Esophagus muscularis mucosa (tissue), 4 donors: ENCODE results near the gene ELMO3. TPM values are rescaled to one million over a fixed set of nuclear protein-coding genes. Genes with fewer than 3 reads are reported as not detected.
A peak's percentile ranks its signal among the peaks of the same experiment; 100 is the strongest.

ENCODE experiments used
- DNase-seq: peaks from one replicate; pipeline ENCODE4 v3.0.0-alpha.2; 2017; ENCODE audit errors: extremely low spot score
- H3K27ac ChIP-seq, 4 donors: fragments of 200-600 bp; sonication (generic); replicated peaks in 1 of 4; 1 replicate in 3 of 4; 2 replicates in 1 of 4; pipeline ENCODE4 v1.5.1; 2016 to 2019; ENCODE audit warnings: mild to moderate bottlenecking in 1 of 4
- H3K27me3 ChIP-seq, 4 donors: fragments of 200-600 bp; sonication (generic); one replicate each; pipeline versions ENCODE4 v1.5.1 to v1.6.0; 2016 to 2019
- H3K36me3 ChIP-seq, 4 donors: fragments of 200-600 bp; sonication (generic); one replicate each; pipeline ENCODE4 v1.5.1; 2016 to 2019
- H3K4me1 ChIP-seq, 4 donors: fragments of 200-600 bp; sonication (generic); one replicate each; pipeline ENCODE4 v1.5.1; 2016 to 2019
- H3K4me3 ChIP-seq, 4 donors: fragments of 200-600 bp; sonication (generic); 1 replicate in 2 of 4; 2 replicates in 2 of 4; pipeline ENCODE4 v1.5.1; 2016 to 2019; ENCODE audit warnings: mild to moderate bottlenecking in 4 of 4, moderate library complexity in 1 of 4
- H3K9me3 ChIP-seq, 4 donors: fragments of 200-600 bp; sonication (generic); 1 replicate in 3 of 4; 2 replicates in 1 of 4; pipeline ENCODE4 v1.5.1; 2016 to 2019
- EP300 ChIP-seq: sonication (generic); formaldehyde crosslinking; IDR thresholded peaks from one replicate; pipeline ENCODE4 v1.6.1; 2017; ENCODE audit warnings: antibody characterized with exemption
- POLR2A ChIP-seq: fragments of 450-650 bp; IDR thresholded peaks from one replicate; pipeline ENCODE4 v1.6.1; 2017; ENCODE audit warnings: antibody characterized with exemption, moderate library complexity, mild to moderate bottlenecking, low read depth
- POLR2AphosphoS5 ChIP-seq, 2 donors: sonication (generic); formaldehyde crosslinking; IDR thresholded peaks; one replicate each; pipeline ENCODE4 v1.6.1; 2017; ENCODE audit warnings: antibody characterized with exemption in 2 of 2
- WGBS: methylation state at CpG from one replicate; pipeline ENCODE4 v1.1.5; 2018; 5-methylcytosine and 5-hydroxymethylcytosine counted together
- intact Hi-C: fragments of 100-400 bp; cut with DNase I; formaldehyde crosslinking; loops from one replicate; pipeline ENCODE4 v1.15.1; 2023
- total RNA-seq, 4 donors: library from RNA; depleted of rRNA; stranded (reverse); fragments of >200 nt; gene quantifications; one replicate each; pipeline versions ENCODE4 v1.1.0 to v1.2.1, GENCODE V29; 2016
- TF ChIP-seq, protein P1 (sequence below), 3 experiments: fragments of 200-600 bp in 2 of 3; fragments of 450-650 bp in 1 of 3; sonication (generic) in 2 of 3; IDR thresholded peaks; one replicate each; pipeline ENCODE4 v1.5.1; 2017 to 2019; ENCODE audit warnings: antibody characterized with exemption in 3 of 3, mild to moderate bottlenecking in 2 of 3, moderate library complexity in 1 of 3

ELMO3 gene
- total RNA-seq, 4 donors from 2014 or later: 0.33 to 0.83 (median 0.60) TPM

DNA sequence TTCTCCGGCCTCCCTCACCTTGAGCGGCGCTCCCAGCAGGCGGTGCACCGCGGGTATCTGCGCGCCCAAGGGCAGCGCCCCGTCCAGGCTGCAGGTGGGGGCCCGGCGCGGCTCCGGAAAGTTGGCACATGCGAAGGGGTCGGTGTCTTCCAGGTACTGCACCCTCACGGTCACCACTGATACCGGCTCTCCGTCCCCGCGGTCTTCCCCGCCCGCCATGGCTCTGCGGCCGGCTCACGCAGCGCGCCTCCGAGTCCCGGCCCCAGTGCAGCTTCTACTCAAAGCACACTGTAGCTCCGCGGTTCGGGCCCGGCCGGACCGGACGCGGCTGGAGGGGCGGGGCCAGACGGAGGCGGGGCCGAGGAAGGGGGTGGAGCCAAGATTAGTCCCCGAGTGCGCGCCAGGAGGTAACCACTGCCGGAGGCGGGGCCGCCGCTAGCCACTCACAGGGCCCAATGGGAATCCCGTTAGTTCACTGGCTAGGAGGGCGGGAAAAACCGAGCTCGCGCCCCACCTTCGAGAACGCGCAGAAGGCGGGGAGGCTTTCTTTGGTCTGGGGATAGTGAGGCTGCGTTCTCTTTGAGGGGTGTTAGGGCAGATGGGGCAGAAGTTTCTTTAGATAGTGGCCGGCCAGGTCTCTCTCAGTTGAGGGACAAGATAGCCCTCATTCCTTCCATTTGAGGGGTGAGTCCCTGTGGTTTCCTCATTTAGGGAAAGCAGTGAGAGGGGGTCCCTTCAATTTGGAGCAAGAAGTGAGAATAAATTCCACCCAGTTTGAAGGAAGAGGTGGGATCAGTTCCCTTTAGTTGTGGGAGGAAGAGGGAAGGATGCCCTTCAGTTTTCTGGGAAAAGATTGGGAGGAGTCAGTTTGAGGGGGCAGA lies 48.5 kb downstream of the ELMO3 start, which contains the start of gene FHOD1:
FHOD1 (minus strand) TSS at position 290 of the 881 bp plus-strand sequence; CDS start at position 219, 71 bp downstream.
- peaks cover 0 to 39% (median 7%) of the 10 kb centered on the region in 4 donors for H3K27me3 ChIP-seq
- H3K27ac ChIP-seq: peak within 1 kb of the TSS; percentile 81 to 88 (median 84)
- peaks cover 56 to 69% (median 63%) of the 10 kb centered on the region in 4 donors for H3K4me1 ChIP-seq
- peak; percentile 99 for DNase-seq
- intact Hi-C loops: no loop called here
- H3K36me3 ChIP-seq: no peaks in the 10 kb centered on the region
- peak within 1 kb of the TSS; percentile 70 to 75 (median 74) for H3K4me3 ChIP-seq
- no peaks in the 10 kb centered on the region for H3K9me3 ChIP-seq
- TF ChIP-seq, protein P1, sequence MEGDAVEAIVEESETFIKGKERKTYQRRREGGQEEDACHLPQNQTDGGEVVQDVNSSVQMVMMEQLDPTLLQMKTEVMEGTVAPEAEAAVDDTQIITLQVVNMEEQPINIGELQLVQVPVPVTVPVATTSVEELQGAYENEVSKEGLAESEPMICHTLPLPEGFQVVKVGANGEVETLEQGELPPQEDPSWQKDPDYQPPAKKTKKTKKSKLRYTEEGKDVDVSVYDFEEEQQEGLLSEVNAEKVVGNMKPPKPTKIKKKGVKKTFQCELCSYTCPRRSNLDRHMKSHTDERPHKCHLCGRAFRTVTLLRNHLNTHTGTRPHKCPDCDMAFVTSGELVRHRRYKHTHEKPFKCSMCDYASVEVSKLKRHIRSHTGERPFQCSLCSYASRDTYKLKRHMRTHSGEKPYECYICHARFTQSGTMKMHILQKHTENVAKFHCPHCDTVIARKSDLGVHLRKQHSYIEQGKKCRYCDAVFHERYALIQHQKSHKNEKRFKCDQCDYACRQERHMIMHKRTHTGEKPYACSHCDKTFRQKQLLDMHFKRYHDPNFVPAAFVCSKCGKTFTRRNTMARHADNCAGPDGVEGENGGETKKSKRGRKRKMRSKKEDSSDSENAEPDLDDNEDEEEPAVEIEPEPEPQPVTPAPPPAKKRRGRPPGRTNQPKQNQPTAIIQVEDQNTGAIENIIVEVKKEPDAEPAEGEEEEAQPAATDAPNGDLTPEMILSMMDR (IDR thresholded peaks at IDR 0.05): peak in 1 of 3 experiments; percentile 7
- TF ChIP-seq EP300 (no peak), POLR2AphosphoS5 (IDR thresholded peaks at IDR 0.05) (peak; percentile 86 to 92), POLR2A (peak; percentile 64)
- under 1% methylated on average over 26 of the region's 60 CpGs for WGBS

DNA sequence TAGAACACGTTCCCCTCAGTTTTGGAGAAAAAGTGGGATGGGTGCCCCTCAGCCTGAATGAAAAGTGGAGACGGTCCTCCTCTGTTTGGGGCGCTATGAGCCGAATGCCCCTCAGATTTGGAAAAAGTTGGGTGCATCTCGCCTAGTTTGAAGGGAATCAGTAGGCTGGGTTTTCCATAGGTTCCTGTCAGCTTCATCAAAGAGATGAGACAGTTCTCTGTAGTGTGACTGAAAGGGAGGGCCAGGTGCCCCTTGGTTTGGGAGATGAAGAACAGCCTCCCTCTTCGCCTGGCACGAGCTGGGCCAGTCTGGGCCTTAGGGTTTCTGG lies 49.1 kb downstream of the ELMO3 start:
- peak overlapping the region; percentile 70 to 75 (median 74) for H3K4me3 ChIP-seq
- WGBS: 1% methylated on average over 7 of the region's 7 CpGs
- TF ChIP-seq POLR2AphosphoS5 (IDR thresholded peaks at IDR 0.05): no peak
- no peak for TF ChIP-seq EP300
- TF ChIP-seq POLR2A: no peak
- TF ChIP-seq, protein P1 (IDR thresholded peaks at IDR 0.05): no peak
- intact Hi-C loops: no loop called here
- peak overlapping the region in 3 of 4 donors; percentile 81 to 87 (median 82) for H3K27ac ChIP-seq
- peaks cover 0 to 44% (median 7%) of the 10 kb centered on the region in 4 donors for H3K27me3 ChIP-seq
- no peaks in the 10 kb centered on the region for H3K9me3 ChIP-seq
- no peaks in the 10 kb centered on the region for H3K36me3 ChIP-seq
- H3K4me1 ChIP-seq: peaks cover 50 to 65% (median 58%) of the 10 kb centered on the region in 4 donors
- DNase-seq: no peak

DNA sequence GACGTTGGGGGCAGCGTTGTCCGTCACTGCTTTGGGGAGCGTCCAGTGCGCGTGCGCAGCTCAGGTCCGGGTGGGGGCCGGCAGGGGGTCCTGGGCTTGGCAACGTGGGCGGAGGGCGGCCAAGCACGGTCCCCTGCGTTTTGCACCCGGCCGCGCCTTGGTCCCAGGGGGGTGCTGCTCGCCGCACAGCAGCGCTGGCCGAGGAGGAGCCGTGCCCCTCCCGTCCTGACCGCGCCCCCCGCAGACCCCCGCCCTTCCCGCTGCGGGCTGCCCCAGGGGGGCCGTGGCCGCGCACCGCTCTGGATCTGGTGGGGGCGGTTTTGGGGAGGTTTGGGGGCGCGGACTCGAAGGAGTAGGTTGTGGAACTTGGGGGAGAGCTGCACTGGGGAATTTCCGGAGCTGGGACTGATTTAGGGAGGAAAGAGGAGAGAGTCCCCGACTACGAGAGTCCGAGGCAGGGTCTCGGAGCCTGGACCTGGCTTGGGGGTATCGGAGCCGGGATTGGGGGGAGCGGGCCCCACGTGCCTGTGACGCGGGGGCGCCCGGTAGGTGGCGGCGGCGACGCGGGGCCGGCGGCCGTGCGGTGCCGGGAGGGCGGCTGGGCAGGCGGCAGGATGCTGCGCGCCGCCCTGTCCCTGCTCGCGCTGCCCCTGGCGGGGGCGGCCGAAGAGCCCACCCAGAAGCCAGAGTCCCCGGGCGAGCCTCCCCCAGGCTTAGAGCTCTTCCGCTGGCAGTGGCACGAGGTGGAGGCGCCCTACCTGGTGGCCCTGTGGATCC lies 49.7 kb downstream of the ELMO3 start, which contains the start of gene SLC9A5:
SLC9A5 (plus strand) TSS at position 579 of the 777 bp plus-strand sequence; CDS start at position 615, 36 bp downstream.
- Histone ChIP-seq H3K4me1 (peaks cover 45 to 60% (median 53%) of the 10 kb centered on the region in 4 donors), H3K9me3 (no peaks in the 10 kb centered on the region), H3K36me3 (no peaks in the 10 kb centered on the region), H3K27me3 (peaks cover 0 to 45% (median 8%) of the 10 kb centered on the region in 4 donors), H3K4me3 (peak within 1 kb of the TSS; percentile 70 to 75 (median 74)), H3K27ac (peak within 1 kb of the TSS; percentile 81 to 88 (median 84))
- TF ChIP-seq, protein P1 (IDR thresholded peaks at IDR 0.05): peak; percentile 21 to 30 (median 26)
- TF ChIP-seq EP300: no peak
- WGBS: 2% methylated on average over 31 of the region's 75 CpGs
- intact Hi-C loops: no loop called here
- DNase-seq: no peak

DNA sequence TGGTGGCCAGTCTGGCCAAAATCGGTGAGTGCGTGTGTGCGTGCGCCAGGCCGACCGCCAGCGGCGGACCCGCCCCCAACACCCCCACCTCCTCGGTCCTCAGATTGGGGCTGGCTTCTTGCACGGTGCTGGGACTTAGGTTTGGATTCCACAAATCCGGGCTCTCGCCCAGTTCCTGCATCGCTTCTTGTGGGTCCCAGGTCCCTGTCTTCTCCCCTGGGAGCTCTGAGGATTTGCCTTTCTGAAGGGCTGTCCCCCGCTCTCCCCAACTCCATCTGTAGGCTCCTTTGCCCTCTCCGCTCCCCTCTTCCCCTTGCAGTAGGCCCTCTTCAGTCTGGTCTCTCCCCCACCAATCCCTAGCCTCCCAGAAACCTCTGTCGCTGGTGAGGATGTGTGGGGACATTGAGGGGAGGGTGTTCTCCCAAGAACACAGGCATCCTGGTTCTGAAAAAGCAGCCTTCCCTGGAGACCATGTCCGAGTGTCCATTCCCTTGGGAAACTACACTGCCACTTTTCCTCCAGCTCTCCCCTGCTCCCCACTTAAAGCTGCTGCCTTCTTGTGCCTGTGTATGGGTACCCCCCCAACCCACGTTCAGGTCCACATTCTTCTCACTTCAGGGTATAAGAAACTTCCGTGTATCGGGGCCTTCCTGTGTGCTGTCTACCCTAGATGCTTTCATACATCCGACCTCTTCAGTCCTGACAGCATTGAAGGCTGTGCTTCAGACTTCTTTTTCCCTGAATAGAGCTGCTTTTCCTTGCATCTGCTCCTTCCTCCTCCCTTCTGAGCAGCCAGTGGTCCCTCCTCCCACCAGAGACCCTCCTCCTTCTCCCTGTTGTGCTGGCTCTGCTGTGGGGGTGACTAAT lies 50.5 kb downstream of the ELMO3 start:
- 35% methylated on average over 10 of the region's 22 CpGs for WGBS
- DNase-seq: no peak
- Histone ChIP-seq H3K4me3 (peak overlapping the region; percentile 70 to 75 (median 74)), H3K36me3 (no peaks in the 10 kb centered on the region), H3K27ac (no peak overlapping the region), H3K4me1 (peaks cover 37 to 52% (median 45%) of the 10 kb centered on the region in 4 donors), H3K27me3 (peaks cover 0 to 49% (median 9%) of the 10 kb centered on the region in 4 donors), H3K9me3 (no peaks in the 10 kb centered on the region)
- TF ChIP-seq EP300: no peak
- intact Hi-C loops: no loop called here
